Measurements from ENCODE around the gene BRSK2.
"Not testable (repeated sequence)": the region's sequence is repeated elsewhere in the genome, so short reads cannot be mapped to it uniquely, and the experiment has no call there.

The BRSK2 gene

DNA sequence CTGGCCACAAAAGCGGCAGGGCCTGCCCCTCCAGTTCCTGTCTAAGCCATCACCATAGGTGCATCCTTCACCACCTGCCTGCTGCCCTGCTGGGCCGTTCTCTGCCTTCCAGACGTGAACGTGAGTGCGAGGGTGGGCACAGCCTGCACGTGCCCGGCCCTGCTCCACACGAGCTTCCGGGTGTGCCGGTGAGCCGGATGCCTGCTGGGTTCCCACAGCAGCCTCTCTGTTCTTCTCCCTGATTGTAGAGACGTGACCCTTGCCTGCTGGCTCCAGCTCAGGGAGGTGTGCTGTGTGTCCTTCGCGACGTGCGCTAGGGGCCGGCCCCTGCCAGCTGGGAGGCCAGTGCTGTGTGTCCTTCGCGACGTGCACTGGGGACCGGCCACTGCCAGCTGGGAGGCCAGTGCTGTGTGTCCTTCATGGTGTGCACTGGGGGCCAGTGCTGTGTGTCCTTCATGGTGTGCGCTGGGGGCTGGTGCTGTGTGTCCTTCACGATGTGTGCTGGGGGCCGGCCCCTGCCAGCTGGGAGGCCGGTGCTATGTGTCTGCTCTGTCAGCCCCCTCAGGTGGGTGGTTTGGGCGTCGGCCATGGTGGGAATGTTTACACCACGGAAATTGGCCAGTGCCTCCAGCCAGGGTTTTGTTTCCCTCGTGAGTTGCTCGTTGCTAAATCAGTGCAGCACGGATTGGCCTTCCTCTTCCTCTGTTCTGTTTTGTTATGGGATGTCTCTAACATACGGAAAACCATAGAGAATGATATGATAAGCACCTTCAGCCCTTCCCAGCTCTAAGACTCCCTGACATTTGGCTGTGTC, 35.4 kb upstream of the BRSK2 start:
- DNase-seq (ENCODE audit: low spot score): no peak

DNA sequence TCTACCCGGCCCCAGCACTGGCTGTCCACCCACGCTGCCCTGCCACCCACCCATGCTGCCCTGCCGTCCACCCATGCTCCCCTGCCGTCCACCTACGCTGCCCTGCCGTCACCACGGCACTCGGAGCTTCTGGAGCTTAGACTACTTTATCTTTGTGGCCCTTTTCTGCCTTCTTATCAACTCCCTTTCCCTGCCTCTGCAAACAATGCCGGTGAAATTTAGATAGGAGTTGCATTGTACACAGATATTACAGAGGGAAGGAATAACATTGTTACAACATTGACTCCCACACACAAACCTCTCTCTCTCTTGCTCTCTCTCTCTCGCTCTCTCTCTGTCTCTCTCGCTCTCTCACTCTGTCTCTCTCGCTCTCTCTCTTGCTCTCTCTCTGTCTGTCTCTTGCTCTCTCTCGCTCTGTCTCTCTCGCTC, 33.7 kb upstream of the BRSK2 start:
- DNase-seq (ENCODE audit: low spot score): no peak

DNA sequence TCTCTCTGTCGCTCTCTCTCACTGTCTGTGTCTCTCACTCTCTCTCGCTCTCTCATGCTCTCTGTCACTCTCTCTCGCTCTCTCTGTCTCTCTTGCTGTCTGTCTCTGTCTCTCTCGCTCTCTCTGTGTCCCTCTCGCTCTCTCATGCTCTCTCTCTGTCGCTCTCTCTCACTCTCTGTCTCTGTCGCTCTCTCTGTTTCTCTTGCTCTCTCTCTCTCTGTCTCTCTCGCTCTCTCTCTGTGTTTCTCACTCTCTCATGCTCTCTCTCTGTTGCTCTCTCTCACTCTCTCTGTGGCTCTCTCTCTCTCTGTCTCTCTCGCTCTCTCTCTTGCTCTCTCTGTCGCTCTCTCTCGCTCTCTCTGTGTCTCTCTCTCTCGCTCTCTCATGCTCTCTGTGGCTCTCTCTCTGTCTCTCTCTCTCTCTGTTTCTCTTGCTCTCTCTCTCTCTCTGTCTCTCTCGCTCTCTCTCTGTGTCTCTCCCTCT, 33.2 kb upstream of the BRSK2 start:
- DNase-seq (ENCODE audit: low spot score): no peak

DNA sequence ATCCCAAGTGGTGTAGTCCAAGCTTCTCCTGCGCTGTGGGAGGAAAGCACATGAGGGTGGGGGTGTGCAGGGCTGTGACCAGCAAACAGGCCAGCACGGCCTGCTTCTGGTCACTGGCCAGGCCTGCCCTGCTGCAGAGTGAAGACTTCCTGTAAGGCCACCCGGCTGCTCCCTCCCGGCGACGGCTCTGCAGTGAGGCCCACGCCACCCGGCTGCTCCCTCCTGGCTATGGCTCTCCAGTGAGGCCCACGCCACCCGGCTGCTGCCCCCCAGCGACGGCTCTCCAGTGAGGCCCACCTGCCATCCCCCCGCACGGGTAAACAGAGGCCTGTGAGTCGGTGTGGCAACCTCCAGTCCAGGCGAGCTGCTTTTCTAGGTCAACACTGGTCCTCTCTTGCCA, 31.4 kb upstream of the BRSK2 start:
- peak; percentile 38 for DNase-seq (ENCODE audit: low spot score)

DNA sequence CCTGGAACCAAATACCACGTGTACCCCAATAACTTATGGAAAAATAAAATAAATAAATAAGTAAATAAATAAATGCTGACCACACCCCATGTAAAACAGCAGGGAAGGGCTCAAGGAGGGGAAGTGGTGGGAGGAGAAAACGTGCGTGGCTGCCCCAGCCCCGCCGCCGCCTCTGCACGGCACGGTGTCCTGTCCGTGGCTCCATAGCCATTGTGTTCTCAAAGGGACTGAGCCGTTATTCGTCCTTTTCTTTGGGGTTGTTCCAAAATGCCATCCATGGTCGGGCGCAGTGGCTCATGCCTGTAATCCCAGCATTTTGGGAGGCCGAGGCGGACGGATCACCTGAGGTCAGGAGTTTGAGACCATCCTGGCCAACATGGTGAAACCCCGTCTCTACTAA, 30.8 kb upstream of the BRSK2 start:
- DNase-seq (ENCODE audit: low spot score): not testable (repeated sequence)

DNA sequence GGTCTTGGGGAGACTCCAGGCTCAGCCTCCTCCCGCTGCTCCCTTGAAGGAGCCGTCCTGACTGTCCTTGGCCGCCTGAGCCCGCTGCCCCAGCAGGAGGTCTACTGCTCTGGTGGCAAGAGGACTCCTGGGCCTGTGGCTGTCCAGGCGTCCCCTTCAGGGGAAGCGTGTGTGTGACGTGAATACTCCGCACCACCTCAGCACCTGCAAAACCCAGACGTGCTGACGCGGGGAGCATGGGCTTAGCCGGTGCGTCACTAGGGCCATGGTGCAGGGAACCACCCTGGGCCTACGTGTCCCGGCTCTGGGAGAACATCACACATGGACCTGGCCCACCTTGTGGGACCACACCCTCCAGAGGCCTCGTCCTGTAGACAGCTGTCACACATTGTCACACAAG, 30.2 kb upstream of the BRSK2 start:
- DNase-seq (ENCODE audit: low spot score): no peak

DNA sequence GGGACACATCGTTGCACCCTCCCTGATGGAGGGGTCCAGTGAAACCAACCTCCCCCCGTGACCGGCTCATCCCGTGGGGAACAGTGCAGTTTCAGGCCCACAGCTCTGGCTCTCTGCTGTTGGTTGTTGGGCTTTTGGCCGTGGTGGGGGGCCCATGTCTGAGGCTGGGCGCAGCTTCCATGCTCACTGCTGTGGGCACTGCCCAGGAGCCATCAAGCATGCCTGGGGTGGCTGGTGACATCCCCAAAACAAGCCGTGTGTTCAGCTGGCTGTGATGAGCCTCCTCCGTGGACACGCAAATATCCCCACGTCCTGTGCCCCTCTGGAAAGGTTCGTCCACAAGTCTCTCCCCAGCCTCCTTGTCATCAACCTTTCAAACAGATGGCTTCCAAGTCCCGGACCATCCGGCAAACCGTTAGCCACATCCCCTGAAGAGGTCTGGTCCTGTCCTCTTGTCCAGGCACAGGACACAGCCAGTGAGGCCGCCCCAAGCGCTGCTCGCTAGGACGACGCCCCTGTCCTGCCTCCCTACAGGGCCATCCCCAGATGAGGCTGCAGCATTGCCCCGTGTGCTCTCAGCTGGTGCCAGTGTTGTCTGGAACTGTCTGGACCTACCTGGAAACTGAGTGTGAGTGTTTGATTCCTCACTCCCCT, 29.4 kb upstream of the BRSK2 start:
- no peak for DNase-seq (ENCODE audit: low spot score)

DNA sequence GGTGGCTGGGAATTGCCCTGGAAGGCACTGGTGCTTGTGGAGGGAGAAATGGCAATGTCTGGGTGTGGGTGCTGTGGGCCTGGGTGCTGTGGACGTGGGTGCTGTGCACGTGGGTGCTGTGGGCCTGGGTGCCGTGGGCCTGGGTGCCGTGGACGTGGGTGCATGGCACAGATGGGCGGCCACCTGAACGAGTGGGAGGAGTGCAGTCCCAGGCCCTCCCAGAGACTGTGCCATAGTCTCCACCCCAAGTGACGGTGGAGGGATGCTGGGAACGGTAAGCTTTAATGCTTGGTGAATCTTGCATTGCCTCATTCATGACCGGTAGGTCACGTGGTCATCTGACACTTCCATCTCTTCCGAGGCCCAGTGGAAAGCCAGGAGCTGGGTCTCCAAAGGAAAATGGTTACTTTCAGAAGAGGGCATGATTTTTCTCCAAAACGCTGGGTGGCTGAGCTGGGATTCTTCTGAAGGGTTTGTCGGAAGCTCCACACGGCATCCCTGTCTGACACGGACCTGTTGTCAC, 28.8 kb upstream of the BRSK2 start:
- DNase-seq (ENCODE audit: low spot score): no peak

DNA sequence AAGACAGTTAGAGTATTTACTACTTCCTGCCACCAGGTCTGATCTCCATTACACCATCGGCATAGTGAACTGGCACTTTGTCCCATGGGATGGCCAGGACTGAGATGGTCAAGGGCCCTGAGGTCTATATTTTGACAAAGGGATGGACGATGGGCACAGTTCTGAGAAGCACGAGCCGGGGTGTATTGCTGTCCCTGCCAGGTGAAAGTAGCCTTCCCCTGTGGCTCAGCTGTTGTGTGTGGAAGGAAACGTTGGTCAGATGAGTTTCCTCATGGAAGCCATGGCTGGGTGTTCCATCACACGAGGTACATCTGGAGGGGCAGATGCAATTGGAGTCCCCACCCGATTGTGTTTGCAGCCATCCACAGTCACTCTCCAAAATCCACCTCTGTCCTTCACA, 27.9 kb upstream of the BRSK2 start:
- no peak for DNase-seq (ENCODE audit: low spot score)

DNA sequence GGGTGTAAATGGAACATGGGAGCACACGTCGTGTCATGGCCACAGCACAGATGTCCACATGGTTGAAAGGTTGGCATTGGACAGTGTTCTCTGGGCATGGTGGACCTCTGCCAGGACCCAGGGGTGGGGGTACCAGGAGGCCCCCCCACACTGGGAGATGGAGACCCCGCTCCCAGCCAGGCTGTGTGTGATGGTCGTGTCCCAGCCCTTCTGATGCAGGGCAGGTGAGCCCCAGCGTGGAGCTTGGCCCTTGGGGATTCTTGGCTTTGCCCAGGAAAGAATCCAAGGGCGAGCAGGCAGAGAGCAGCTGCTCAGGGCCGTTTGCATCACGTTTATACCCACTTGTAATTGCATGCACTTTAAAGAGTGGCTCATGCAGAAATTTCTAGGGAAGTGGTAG, 22.0 kb upstream of the BRSK2 start:
- DNase-seq (ENCODE audit: low spot score): no peak

DNA sequence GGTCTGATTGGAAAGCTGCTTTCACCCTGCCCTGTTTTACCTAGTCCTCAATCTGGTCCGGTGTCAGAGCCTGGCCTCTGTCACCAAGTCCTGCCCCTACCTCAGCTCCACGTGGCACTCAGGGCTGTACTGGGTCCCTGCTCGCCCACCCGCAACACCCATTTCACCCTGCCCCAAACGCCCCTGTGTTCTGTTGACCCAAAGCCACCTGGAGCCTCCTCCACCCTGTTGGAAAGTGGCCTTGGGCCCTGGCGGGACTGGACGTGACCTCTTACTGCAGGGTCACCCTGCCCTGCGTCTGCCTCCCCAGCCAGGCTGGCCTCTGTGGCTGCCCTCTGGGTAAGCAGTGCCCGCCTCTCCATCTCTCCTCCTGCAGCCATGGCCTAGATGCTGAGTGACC, 21.5 kb upstream of the BRSK2 start:
- no peak for DNase-seq (ENCODE audit: low spot score)

DNA sequence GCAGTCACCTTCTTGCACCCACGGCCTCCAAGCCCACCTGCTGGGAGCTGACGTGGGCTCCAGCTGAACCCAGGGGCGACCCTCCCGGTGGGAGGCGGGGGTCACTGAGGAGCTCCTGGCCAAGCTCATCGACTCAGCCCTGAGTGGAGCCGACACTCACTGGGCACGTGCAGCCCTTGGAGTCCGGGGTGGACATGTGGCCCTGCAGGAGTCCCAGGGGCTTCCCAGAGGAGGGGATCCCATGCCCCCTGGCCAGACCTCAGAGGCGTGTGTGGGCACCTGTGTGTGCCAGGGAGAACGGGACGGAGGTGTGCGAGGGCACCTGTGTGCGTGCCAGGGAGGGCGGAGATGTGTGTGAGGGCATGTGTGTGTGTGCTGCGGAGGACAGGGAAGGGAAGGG, 20.8 kb upstream of the BRSK2 start:
- no peak for DNase-seq (ENCODE audit: low spot score)

DNA sequence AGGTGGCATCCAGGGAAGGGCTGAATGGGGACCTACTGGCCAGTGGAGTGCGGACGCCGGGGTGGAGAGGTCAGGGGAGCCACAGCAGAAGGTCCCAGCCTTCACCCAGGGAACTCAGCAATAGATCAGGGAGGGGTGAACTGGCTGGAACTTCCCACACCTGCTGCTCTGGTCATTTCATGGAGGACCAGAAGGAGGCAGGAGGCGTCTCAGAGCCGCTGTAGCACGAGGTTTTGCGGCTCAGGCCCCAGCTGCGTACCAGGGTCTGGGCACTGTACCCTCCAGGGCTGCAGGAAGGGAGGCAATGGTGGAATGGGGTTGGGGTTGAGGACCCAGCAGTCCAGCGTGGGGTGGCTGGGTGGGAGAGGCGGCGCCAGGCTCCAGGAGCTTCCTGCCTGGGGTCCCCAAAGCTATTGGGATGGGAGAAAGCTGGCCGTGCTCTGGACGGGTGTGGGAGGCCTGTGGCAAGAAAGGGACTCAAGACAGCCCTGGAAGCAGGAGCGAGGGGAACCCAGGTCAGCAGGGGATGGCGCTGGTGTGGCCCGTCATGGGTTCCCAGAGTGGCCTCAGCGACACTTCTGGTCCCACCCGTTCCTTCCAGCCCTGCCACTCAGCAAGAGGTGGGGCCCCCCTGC, 20.2 kb upstream of the BRSK2 start:
- no peak for DNase-seq (ENCODE audit: low spot score)

DNA sequence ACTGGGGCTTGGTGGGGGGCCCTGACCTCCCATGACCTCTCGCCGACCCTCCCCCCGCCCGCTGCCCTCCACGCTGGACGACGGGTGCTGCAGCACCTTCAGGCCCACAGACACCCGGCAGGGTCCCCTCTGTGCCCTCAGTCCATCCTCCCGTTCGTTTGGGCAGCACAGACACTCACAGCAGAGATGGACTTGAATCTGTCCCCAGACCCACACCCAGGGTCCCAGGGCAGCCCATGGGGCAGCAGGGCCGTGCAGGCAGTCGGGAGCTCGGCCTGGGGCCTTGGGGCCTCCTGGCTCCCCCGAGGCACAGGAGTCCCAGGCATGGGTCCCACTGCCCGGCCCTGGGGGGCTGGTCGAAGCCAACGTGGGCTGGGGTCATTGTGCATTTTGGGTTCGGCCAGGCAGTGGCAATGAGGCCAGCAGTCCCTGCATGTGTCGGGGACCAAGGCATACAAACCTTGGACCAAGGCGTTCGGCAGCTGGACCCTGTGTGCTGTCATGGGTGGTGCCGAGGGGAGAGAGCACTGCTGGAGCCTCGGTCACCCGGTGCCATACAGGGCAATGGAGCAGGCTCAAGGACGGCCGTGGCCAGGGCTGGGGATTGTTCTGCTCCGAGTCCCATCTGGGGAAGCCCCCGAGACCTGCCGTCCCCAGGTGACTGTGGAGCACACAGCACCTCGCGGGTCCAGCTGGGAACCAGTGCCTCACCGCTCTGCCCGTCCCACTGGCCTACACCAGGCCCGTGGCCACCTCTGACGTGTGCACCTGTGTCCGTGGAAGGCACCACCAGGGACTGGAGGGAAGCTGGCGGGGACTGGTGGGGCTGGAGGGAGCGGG, 19.3 kb upstream of the BRSK2 start:
- DNase-seq (ENCODE audit: low spot score): no peak

DNA sequence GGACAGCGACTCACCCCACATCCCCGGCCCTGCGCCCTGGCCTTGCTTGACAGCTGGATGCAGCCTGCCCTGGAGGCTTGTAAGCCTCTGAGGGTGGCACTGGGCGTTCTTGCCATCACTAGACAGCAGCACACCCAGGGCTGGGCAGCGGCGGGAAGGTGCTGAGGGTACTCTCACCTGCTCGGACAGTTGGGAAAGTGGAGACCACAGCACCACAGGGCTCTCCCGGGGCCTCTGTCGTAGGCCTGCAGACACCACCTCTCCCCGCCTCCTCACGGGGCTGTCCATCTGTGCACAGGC, 18.8 kb upstream of the BRSK2 start:
- no peak for DNase-seq (ENCODE audit: low spot score)

DNA sequence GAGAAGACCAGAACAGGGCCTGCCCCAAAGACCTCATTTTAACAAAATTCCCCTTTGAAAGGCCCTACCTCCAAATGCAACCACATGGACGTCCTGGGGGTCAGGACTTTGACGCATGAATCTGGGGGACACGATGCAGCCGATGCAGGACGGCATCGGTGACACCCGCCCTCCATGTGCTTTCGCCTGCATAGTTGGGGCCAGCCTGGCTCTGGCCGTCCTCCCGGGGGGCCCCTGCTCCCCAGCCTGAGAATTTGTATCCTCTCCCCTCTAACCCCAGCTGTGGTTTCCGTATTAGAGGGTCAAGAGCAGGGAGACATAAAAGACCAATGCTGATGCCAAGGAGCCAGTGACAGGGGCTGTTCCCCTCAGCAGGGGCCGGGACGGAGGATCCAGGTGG, 18.4 kb upstream of the BRSK2 start:
- DNase-seq (ENCODE audit: low spot score): no peak

DNA sequence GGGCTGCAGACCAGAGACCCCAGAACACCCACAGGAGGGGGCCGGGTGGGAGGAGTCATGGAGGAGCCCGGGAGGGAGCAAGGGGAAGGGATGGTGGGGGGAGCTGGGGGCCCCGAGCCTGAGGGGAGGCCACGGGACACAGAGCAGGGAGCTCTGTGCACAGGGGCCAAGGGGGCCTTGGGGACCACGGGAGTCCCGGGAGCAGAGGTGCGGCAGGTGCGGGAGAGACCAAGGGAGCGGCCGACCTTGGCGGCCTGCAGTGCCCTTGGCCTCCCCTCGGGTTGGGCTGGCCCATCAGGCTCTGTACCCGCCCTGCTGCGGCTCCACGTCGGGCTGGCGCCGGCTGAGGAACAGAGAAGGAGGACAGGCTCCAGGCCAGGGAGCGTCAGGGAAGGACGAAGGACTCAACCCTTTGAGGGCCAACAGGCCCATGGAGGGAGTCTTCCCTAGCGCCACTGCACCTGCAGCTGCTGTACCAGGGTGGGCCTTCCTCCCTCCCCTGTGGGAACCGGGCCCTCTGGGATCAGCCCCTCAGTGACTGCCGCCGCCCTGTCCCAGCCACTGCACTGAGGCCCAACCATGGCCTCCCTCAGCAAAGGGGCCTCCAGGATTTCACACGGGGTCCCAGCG, 17.8 kb upstream of the BRSK2 start:
- no peak for DNase-seq (ENCODE audit: low spot score)

DNA sequence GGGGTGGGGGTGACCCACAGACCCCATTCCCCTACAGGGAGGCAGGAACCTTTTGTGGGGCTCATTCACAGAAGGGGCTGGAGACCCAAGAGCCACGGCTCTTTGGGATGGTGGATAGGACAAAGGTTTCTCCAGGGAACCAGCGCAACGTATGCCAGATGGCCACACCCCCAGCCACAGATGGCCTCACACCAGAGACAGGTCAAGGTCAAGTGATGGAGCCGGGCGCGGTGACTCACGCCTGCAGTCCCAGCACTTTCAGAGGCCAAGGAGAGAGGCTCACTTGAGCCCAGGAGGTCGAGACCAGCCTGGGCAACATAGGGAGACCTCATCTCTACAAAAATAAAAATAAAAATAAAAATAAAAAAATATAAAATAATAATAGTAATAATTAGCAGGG, 17.1 kb upstream of the BRSK2 start:
- DNase-seq (ENCODE audit: low spot score): no peak

DNA sequence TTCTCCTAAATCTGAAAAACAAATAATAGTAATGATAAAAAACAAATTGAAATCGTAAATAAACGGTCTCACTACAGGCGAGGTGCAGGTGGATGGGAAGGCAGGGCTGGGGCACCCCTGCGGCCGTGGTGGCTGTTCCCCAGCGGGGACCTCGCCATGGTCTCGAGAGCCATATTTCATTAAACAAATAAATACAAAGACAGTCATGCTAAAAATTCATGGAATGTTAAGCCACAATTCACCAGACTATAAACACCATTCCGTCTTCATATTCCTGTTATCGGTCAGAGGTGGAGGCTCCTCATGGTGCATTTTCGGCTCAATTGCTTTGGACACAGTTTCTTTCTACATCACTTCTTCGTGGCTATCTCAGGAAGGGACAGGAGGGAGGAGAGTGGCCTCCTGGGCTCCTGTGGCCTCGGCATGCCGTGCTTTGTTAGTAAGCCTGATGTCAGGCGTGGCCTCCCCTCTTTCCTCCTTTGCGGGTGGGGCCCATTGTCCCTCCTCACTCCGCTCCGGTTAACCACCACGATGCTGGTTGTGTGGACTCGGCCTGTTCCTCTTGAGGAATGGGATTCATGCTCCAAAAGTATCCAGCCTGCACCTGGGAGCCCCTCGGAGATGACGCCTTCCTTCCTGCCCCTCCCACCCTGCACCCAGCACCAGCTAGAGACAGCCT, 16.1 kb upstream of the BRSK2 start:
- no peak for DNase-seq (ENCODE audit: low spot score)

DNA sequence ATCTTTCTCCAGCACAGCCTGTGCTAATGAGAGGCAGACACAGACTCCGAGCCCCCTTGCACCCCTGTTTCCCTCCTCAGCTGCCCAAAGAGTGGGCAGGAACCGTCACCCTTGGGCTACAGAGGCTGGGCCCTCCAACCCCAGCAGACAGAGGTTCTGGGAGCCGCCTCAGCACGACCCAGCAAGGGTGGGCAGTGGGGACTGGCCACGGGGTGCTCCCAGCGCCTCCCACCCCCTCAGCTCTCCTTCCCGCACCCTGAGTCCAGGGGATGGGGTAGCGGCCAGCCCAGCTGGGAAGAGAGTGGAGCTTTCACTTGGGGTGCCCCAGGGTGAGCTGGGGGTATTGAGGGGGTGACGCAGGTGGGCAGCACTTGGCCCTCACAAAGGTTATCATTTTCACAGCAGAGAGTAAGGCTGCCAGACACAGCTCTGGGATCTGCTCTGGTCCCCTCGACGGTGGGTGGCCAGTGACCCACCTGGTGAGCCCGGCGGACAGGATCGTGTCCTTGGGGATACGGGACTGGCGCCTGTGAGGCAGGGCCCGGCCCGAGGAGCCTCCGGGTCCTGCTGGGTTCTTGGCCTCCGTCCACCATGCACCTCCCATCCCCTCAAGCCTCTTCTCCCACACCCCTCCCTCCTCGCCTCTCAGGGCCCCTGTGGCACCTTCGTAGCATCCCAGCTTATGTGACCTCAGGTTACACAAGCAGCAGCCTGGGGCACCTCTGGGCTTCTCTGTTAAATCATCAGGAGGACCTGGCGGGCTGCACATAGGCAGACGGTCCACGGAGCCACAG, 14.4 kb upstream of the BRSK2 start:
- no peak for DNase-seq (ENCODE audit: low spot score)

DNA sequence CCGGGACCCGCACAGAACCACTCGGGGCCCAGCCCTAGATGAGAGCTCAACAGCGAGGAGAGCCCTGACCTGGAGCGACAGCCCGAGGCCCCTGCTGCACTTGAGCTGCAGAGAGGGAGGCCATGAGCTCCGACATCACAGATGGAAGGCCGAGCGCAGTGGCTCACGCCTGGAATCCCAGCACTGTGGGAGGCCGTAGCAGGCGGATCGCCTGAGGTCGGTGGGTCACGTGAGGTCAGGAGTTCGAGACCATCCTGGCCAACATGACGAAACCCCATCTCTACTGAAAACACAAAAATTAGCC, 13.8 kb upstream of the BRSK2 start:
- DNase-seq (ENCODE audit: low spot score): no peak

All from cerebellar cortex (tissue), 1 donor.